Stimulated activated CD4-positive, alpha-beta T cell treated with anti-CD3 and anti-CD28 coated beads, Interleukin-4, amount 100 ng/mL, for 48 hours (primary cell): Measurements from ENCODE around the gene TNS3.
"Not testable (repeated sequence)": the region's sequence is repeated elsewhere in the genome, so short reads cannot be mapped to it uniquely, and the experiment has no call there.

Source experiments
- DNase-seq, 2 donors: peaks; one replicate each; pipeline ENCODE4 v3.0.0-alpha.2; 2020; ENCODE audit warnings: low read depth in 2 of 2

TNS3 gene

DNA sequence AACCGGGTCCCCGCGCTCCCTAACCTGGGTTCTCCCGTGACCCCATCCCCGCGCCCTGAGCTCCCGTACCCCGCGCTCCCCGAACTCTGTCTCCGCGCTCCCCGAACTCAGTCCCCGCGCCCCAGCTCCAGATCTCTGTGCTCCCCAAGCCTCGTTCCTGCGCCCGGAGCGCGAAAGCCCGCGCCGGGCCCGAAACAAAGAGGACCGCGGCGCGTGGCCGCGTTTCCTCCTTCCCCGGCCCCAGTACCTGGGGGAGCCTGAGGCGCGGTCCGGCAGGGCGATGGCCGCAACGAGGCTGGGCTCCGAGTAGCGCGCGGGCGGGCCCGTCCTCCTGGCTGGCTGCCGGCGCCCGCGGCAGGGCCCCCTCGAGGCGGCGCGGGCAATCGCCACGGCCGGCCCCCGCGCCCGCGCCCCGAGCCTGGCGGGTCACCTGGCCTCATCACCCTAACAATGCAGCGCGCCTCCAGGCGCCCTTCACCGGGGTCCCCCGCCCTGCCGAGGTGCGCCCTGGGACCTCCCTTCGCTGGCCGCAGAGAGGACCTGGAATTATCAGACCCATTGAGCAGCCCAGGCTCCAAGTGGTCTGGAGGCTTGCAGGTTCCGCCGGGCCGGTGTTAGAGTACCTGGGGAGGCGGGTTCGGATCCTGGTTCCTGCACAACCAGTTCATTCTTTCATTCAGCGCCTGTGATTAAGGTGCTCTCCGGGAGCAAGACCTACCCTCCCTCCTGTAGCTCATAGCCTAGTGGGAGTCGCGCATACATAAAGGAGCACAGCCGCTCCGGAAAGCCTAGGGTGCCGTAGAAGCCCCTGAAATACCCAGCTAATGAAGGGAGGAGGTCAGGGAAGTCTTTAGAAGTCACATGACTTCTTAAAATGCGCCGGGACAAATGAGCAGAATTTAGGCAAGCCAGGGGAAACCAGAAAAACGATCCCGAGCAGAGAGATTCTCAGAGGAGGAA lies at the start of gene TNS3:
TNS3 (minus strand) TSS at position 308 of the 960 bp plus-strand sequence. CDS start 142,475 bp downstream, outside the sequence.
- DNase-seq: no peak

DNA sequence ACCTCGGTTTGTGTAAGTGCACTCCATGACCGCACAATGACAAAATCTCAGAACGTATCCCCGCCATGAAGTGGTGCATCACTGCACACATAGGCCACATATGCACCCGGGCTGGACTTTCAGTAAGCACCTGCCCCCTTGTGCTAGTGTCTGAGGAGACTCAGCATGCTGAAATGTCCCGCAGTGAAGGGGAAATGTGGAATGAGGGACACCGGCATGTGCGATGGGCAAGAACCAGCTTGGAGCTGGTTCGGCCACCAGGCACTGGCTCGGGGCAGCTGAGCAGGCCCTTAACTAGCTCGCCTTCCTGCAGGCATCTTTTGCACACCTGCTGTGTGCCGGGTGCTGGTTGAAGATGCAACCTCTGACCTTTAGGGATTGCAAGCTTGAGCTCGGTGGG lies 49.8 kb upstream of the TNS3 start:
- no peak for DNase-seq

DNA sequence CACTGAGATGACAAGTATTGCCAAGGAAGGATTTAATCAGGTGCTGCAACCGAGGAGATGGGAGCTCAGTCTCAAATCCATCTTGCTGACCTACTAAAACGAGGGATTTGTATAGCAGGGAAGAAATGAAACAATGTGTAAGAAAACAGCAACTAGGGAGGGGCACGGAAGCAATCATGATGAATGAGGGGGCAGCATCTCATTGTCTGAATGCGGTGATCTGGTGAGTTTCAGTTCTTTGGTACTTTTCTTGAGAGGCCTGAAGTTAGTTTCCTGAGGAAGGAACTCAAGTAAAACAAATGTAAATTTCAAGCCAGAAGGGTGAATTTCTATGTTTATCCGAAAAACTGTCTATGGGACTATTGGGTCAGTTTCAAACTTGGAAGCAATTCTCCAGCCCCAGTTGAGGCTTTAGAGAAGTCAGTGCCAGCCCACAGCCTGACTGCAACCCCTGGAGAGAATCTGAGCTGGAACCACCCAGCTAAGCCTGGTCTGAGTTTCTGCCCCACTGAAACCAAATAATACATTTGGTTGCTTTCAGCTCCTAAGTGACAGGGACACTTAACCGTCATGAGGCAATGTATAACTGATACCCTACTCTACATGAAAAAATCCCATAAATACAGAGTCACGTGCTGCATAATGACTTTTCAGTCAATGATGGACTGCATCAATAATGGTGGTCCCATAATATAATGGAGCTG lies 45.8 kb upstream of the TNS3 start:
- no peak for DNase-seq

DNA sequence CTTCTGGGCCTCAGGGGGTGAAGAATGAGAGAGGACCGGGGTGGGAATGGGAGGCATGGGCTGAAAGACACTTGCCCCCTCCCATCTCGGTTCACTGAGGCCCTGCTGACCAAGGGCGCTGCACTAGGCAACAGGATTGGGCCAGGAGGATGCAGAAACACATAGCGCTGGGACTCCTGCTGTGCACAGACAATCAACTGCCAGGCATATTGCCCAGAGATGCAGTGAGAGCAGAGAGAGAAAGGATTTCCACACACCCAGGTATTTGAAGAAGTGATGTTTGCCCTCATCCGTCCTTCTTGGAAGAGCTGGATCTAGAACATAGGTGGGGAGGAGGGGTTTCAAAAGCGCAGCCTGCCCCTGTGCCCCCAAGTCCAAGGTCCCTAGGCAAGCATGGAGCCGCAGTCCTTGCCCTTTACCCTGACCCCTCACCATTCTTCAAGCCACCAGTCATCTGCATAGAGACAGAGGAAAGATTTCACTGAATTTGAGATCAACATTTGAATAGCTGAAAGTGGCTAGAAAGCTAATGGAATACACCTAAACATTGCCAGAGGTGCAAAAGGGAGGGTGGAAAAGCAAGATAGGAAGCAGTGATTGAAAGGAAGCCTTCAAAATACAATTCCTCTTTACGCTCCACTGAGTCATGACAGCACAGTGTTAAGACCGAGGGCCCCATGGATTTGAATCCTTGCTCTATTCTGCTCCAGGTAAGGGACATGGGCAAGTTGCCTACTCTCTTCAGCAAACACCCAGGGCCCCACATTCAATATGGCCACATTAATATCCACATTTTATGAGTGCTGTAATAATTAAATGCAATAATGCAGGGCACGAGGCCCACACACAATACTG lies 44.2 kb upstream of the TNS3 start:
- no peak for DNase-seq

DNA sequence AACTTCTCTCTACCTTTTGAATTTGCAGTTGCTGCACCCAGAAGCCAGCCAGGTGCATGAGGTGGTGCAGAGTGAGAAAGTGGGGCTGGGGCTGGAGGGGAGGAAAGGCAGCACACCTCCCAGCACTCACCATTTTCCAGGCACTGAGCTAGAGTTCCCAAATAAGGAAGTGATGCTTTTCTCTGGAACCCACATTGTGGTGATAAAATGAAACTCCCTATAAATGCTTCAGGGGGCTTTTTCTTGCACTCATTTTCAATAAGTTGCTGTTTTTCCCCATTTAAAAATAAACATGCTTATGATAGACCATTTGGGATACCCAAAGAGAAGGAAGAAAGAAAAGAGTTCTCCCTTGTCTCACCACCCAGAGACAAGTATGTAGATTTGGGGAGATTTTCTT lies 42.8 kb upstream of the TNS3 start:
- DNase-seq: no peak

DNA sequence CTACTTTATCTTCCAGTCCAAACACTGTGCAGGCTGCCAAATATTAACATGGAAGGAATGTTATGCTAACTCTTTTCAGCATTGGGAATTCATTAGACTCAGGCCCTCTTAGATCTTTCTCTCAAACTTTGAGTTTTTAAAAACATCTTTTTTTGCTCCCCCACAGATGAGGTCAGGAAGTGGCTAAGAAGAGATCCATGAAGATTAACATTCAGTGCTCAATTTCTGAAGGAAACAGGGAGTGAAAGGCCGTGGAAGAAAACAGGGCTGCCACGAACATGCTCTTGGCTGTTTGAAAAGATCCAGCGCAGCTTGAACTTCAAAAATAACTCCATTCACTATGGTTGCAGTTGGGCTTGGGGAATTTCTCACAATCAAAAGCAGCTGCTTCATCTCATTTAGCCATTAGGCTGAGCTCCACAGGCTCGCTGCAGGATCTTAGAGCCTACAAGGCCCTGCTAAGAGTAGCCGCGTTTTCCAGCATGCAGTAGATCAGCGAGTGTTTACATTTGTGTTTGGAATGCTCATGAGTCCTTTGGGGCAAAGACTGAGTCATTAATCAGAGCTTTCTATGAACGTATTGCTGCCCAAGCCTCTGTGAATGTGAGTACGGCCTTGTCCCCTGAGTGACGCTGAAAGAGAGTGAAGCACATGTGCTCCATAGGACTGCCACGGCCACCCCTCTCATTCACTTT lies 41.2 kb upstream of the TNS3 start:
- DNase-seq: no peak

DNA sequence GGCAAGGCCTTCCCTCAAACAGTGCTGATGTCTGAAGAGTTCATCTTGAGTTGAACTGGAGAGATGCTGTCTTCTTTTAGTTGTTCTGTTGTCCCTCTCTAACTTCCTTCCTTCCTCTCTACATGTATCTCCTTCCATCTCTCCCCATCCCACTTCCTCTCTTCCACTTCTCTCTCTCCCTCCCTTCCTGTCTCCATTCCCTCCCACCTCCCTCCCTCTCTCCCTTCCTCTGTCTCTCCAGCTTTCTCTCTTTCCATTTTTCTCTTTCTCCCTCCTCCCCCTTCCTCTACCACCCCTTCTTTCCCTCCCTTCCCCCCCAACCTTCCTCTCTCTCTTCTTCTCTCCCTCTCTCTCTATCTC lies 40.7 kb upstream of the TNS3 start:
- DNase-seq: no peak

DNA sequence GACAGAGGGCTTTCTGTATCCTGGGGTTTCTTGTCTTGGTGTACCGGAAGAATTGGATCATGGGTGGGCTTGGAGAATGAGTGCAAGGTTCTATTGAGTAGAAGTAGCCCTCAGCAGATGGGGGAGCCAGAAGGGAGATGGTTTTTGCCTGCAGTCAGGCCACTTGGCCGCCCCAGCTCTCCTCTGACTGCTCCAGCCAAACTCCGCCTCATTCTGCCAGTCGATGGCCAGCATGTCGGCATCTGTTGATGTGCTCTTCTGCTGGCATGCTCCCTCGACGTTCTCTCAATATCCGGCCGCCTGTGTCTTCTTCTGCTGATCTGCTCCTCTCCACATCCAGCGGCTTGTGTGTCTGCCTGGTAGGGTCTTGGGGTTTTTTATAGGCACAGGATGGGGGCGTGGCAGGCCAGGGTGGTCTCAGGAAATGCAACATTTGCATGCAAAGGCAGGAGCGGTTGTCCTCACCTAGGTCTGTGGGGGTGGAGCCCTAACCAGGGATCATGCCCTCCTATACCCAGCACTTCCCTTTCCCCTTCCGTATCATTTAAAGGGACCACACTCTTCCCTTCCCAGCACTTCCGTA lies 40.2 kb upstream of the TNS3 start:
- DNase-seq: no peak

DNA sequence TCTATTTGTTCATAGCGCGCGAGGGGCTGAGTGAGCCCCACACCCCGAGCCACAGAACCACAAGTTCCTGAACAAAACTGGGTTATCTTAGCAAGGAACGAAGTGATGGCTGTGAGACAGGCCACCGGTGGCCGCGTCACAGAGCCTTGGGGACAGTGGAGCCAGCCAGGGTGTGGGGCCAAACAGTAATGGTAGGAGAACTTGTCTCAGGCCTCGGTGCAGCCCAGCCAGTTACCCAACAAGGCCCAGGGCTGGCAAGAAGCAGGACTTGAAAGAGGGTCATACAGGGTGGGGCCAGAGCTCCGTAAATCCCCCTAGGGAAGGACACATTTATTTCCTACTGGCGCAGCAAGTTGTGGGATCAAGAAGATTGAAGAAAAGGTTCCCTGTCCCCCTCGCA lies 39.4 kb upstream of the TNS3 start:
- no peak for DNase-seq

DNA sequence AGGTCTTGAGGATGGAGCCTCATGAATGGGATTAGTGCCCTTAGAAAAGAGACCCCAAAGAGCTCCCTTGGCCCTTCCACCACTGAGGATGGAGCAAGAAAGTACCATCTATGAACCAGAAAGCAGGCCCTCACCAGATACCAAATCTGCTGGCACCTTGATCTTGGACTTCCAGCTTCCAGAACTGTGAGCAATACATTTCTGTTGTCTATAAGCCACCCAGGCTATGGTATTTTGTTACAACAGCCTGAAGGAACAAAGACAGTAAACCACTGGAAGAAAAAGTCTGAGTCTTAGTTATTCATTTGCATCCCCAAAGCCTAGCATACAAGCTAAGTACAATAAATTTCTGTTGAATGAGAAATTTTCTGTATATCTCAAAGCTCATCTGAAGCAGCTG lies 37.9 kb upstream of the TNS3 start:
- no peak for DNase-seq

DNA sequence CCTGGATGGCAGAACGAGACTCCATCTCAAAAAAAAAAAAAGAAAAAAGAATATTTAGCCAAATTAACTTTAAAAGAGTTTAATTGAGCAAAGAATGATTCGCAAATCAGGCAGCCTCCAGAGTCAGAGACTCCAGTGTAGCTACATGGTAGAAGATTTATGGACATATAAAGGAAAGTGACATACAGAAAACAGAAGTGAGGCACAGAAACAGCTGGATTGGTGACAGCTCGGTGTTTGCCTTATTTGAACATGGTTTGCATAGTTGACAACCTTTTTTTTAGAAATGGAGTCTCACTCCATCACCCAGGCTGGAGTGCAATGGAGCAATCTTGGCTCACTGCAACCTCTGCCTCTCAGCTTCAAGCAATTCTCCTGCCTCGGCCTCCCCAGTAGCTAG lies 35.2 kb upstream of the TNS3 start:
- DNase-seq: no peak

DNA sequence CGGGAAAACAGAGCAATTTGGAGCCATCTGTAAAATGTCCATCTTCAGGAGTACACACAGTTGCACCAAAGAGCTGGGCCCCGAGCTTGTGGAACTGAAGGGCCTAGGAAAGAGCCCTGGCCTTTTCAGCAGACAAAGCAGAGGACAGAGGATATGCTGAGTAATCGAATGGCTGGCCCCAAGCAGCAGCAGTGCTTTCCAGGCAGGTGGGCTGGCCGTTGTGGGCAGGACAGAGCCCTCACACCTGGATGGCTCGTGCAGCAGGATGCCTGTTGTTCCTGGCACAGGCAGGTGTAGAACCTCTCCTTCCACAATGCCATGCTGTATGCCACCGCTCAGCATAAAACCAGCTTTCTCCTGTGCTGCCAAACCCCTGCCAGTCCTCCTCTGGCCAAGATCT lies 32.5 kb upstream of the TNS3 start:
- no peak for DNase-seq

DNA sequence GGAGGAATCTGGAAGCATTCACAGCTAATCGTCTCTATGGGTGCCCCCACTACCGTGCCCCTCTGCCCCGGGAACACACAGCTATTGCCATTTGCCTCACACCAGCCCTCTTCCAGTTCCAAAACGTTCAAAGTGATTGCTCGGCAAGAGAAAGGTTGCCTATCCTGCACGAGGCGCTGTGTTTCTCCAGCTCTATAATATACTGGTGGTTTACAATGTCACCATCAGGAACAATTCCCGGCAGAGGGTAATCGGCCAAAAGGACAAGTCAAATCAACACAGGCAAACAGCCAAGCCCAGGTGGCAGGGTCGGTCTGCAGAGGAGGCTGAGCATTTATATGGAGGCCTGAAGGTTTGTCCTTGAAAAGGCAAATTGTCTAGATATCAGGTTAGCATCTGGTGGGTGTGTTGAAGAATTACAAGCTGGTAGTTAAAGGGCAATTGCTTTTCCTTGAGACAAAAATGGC lies 29.2 kb upstream of the TNS3 start:
- no peak for DNase-seq

DNA sequence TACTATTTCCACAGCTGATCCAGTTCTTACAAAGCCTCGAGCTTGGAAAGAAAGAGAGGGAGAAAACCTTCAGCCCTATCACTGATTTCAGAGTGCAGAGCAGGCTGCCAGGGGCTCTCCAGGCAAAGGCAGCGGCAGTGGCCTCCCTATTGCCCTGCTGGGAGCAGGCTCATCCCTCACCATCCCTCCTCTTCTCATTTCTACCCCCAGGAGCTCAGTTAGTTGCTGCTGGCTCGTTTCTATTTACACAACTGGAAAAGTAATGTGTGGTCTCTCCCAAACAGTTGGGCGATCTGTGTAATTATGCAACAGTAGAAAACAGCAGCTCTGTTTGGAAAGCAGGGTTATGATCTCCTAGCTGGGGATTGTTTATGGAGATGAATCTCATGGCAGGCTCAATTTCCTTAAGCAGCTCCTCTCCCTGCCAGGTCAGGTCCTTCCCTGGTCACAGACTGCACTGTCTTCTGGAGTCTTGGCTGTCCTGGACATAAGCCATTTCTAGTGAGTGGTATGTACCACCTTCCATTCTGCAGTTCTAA lies 28.7 kb upstream of the TNS3 start:
- no peak for DNase-seq

DNA sequence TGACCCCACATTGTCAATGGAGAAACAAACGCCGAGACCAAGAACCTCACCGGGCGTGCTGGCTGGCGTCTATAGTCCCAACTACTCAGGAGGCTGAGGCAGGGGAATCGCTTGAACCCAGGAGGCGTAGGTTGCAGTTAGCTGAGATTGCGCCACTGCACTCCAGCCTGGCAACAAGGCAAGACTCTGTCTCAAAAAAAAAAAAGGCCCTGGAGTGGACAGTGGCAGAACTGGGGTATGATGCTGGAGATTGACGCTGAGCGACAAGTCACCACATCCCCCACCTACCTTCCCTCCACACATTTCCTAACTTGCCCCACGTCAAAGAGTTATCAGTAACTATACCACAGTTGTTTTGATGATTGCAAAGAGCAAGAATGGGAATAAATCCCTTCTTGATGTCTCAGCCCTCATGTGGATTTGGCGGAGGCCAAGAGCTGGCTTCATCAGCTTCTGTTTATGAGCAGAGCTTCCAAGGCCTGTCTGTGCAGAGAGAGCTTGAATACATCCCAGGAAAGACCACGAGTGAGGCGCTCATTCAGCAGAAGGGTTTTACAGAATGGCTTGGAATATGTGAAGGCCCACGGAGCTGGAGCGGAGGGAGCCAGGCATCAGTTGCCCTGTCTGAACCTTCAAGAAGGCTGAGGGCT lies 28.0 kb upstream of the TNS3 start:
- no peak for DNase-seq

DNA sequence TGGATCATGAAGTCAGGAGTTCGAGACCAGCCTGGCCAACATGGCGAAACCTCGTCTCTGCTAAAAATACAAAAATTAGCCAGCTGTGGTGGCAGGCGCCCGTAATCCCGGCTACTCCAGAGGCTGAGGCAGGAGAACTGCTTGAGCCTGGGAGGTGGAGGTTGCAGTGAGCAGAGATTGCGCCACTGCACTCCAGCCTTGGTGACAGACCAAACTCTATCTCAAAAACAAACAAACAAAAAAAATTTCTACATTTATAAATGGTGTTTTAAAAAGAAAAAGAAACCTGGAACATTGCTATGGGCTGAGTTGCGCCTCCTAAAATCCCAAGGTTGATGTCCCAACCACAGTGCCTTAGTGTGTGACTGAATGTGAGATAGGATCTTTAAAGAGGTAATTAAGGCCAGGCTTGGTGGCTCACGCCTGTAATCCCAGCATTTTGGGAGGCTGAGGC lies 24.7 kb upstream of the TNS3 start:
- not testable (repeated sequence) for DNase-seq

DNA sequence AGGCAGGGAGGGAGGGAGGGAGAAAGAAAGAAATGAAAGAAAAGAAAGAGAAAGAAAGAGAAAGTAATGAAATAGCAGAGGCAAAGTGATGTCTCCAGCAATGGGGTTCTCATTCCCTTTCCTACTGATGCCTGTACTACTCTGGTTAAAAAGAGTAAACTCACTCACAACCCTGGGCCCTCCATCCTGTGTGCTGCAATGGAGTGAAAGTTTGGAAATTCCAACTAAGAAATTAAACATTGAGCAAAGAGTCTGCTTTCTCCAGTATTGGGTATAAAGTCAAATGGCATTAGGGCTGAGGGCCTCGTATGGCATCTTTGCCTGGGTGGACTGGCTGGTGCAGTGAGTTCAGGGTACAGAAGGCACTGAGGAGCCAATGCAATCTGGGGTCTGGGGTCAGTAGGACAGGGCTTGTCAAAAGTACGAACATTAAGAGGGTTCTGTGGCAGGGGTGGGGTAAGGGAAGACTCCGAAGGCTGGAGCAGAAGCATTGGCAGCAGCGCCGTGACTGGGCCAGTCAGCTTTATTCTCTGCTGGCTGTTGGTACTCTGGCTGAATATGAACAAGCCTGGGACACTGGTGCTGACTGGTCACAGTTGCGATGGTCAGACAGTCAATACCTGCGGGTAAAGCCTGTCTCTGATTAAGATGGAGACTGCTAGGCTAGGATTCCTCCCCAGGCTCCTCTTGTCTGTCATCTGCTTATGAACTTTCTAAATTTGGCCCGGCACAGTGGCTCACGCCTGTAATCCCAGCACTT lies 24.1 kb upstream of the TNS3 start:
- no peak for DNase-seq

DNA sequence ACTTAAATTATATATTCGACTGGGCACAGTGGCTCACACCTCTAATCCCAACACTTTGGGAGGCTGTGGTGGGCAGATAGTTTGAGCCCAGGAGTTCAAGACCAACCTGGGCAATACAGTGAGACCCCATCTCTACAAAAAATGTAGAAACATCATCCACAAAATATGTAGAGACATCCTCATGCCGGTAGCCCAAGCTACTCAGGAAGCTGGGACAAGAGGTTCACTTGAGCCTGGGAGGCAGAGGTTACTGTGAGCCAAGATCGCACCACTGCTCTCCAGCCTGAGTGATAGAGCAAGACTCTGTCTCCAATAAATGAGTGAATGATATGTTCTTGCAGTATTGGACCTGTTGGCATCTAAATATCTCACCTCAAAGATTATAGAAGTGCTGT lies 22.6 kb upstream of the TNS3 start:
- DNase-seq: no peak

DNA sequence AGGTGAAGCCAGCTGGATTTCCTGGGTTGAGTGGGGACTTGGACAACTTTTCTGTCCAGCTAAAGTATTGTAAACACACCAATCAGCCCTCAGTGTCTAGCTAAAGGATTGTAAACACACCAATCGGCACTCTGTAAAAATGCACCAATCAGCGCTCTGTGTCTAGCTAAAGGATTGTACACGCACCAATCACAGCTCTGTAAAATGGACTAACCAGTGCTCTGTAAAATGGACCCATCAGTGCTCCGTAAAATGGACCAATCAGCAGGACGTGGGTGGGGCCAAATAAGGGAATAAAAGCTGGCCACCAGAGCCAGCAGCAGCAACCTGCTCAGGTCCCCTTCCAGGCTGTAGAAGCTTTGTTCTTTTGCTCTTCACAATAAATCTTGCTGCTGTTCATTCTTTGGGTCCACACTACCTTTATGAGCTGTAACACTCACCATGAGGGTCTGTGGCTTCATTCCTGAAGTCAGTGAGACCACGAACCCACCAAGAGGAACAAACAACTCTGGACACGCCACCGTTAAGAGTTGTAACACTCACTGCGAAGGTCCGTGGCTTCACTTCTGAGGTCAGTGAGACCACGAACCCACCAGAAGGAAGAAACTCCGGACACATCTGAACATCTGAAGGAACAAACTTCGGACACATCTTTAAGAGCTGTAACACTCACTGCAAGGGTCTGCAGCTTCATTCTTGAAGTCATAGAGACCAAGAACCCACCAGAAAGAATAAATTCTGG lies 21.8 kb upstream of the TNS3 start:
- DNase-seq: not testable (repeated sequence)
